ENCODE results near the gene HCN2.

The HCN2 gene

DNA sequence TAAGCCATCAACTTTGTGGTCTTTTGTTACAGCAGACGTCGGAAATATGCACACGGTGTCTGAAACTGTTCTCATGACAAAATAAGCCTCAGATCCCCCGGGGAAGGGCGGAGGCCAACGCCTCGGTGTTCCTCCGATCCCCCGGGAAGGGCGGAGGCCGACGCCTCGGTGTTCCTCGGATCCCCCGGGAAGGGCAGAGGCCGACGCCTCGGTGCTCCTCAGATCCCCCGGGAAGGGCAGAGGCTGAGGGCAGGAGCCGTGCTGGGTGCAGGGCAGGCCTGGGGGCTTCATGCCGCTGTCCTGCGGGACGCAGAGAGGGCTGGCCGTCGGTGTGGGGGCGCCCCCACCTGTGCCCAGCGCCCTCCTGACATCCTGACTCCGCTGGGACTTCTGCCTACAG is 54.7 kb downstream of the HCN2 start:
- no peak overlapping the region for H3K27ac ChIP-seq
- TF ChIP-seq, protein P1, sequence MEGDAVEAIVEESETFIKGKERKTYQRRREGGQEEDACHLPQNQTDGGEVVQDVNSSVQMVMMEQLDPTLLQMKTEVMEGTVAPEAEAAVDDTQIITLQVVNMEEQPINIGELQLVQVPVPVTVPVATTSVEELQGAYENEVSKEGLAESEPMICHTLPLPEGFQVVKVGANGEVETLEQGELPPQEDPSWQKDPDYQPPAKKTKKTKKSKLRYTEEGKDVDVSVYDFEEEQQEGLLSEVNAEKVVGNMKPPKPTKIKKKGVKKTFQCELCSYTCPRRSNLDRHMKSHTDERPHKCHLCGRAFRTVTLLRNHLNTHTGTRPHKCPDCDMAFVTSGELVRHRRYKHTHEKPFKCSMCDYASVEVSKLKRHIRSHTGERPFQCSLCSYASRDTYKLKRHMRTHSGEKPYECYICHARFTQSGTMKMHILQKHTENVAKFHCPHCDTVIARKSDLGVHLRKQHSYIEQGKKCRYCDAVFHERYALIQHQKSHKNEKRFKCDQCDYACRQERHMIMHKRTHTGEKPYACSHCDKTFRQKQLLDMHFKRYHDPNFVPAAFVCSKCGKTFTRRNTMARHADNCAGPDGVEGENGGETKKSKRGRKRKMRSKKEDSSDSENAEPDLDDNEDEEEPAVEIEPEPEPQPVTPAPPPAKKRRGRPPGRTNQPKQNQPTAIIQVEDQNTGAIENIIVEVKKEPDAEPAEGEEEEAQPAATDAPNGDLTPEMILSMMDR (conservative IDR thresholded peaks at IDR 0.05) = no peak

DNA sequence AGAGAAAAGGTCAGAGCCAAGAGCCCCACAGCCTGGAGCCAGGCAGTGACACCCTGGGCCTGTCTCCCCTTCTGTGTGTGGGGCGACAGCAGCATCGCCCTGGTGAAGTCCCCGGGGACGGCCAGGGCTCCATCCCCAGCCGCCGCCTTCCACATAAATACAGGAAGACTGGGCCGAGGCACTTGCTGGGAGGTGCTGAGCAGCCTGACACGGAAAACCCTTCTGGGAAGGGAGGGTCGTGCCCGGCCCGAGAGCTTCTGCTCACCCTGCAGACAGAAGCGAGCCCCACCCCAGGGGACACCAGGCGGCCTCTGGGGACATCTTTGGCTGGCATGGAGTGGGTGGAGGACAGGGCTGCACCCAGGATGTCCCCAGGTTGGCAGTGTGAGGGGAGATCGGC is 55.1 kb downstream of the HCN2 start:
- no peak overlapping the region for H3K27ac ChIP-seq
- TF ChIP-seq, protein P1 (conservative IDR thresholded peaks at IDR 0.05) = no peak

DNA sequence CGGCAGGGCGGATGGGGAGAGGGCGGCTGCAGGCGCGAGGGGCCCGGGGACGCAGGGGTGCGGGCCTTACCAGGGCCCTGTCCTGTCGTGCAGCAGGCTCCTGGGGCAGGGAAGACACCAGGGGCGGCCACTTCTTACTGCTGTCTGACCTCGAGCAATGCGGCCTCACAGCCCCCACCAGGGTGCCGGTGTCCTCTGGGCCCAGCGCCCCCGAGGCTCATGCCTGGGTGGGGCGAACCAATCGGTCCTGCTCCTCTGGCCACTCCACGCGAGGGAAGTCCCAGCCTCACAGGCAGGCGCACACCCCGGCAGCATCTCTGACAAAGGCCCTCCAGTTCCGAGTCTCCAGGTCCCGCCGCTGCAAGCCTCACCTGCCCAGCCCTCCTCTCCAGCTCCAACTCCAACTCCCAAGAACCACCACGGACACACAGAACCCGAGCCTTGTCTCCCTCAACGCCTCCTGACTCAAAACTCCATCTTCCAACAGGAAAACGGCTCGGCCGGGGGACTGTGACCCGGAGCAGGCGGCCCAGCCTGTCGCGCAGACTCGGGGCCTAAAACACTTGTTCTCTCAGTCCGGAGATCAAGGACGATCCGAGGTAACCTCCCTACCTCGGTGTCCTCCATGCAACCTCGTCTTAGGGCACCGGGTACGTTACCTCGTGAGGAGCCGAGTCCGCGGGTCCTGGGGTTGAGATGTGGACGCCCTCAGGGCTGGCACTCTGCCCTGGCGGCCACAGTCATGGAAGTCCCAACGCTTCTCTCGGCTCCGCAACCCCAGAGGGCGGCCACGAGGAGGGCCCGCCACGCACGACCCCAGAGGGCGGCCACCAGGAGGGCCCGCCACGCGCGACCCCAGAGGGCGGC is 56.5 kb downstream of the HCN2 start:
- no peak overlapping the region for H3K27ac ChIP-seq
- TF ChIP-seq, protein P1 (conservative IDR thresholded peaks at IDR 0.05) = no peak

DNA sequence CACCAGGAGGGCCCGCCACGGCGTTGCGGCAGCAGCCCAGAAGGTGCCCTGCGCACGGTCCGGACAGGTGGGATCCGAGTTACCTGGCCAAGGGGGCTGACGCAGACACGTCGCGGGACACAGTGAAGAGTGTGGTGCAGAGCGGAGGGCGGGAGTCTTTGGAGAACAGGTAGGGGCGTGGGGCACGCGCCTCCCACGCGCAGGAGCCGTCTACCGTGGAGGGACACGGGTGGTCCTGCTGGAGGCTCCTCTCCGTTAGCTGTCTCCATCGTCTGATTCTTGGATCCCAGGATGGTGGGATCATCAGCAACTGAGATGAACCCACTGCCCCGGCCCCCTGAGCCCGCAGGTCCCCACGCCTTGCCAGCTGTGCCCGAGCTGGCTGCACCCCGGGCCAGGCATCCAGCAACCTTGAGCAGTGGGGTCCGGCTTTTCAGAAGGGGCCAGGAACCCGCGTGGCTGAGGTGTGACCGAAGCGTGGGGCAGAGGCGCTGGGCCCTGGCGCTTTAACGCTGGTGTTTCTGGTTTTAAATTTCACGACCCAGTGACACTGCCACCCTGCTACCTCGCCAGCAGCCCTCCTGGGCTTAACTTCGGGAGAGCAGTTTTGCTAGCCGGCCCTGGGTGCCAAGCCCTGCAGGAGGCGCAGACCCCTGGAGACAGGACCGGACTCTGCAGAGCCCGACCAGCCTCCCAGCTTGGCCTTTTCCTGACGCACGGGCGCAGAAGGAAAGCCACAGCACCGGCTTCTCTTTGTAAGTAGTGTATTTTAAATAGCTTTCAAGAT is 57.3 kb downstream of the HCN2 start:
- no peak overlapping the region for H3K27ac ChIP-seq
- TF ChIP-seq, protein P1 (conservative IDR thresholded peaks at IDR 0.05) = no peak

DNA sequence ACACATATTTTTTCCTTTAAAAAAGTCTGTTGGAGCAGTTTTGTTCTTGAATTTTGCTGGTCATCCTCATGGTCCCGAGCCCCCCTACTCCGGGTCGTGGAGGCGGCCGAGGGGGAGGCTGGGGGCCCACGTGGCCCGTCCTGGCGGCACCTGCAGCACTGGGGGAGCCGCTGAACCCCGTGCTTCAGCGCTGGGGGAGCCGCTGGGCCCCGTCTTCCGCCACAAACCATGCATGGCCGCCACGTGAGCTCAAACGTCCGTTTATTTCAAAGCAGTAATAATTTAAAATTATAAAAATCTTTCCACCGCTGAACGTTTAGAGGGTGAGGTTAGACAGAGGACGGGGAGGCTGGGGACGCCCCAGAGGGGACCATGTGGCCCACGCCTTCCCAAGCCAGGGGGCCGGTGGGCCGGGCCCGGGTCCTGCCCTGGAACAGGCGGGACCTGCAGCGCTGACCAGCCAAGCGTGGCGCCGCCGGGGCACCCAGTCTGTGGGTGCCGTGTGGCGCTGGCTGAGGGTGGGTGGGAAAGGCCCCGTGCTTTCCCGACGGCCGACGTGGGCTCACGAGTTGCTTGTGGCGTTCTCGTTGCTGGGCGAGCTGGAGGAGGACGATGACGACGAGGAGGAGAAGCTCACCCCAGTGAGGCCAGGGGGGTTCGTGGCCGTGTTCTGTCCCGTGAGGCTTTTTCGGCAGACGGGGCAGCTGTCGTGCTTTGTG is 58.0 kb downstream of the HCN2 start:
- TF ChIP-seq, protein P1 (conservative IDR thresholded peaks at IDR 0.05) = no peak
- H3K27ac ChIP-seq = no peak overlapping the region

DNA sequence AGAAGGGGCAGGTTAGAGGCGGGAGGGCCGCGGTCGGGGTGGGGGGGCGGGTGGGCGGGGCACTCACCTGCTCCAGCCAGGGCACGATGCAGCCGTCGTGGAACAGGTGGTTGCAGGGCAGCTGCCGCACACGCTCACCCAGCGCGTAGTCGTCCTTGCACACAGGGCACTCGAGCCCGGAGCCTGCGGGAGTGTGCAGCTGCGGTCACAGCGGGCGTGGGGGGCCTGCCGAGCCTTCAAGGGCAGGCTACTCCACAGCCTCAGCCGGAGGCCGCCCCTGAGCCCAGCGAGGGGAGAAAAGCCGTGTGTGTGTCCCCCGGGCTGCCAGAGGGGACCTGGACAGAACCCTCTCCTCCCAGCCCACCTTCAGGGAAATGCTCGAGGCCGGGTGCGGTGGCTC is 58.6 kb downstream of the HCN2 start:
- TF ChIP-seq, protein P1 (conservative IDR thresholded peaks at IDR 0.05) = no peak
- H3K27ac ChIP-seq = no peak overlapping the region
